GM19467 (cell line): ENCODE measurements around the gene IRF1.

ENCODE experiments used
- ATAC-seq: cut with Tn5 transposase; IDR thresholded peaks from one replicate; pipeline ENCODE4 v1.9.1; 2021; ENCODE audit warnings: mild to moderate bottlenecking, moderate library complexity; ENCODE audit not compliant: unreplicated experiment

IRF1 gene

DNA sequence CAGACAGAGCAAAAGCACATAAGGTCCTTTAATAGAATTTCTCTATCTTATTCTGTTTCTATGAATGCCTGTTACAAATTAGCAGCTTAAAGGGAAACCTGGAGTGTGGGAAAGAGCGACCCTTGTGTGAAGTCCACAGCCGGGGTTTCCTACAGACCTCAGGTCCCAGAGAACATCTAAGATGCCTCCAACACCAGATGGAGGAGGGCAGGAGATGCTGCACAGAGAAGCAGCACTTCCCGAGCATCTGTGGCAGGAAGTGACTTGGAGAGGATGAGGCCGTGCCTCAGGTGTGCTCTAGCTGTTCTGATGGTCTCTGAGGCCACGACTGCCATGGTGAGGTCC lies 26.8 kb downstream of the IRF1 start:
- ATAC-seq = no peak

GRCh38 chr5:132462856-132463745 lies 27.5 kb downstream of the IRF1 start:
- no peak for ATAC-seq

DNA sequence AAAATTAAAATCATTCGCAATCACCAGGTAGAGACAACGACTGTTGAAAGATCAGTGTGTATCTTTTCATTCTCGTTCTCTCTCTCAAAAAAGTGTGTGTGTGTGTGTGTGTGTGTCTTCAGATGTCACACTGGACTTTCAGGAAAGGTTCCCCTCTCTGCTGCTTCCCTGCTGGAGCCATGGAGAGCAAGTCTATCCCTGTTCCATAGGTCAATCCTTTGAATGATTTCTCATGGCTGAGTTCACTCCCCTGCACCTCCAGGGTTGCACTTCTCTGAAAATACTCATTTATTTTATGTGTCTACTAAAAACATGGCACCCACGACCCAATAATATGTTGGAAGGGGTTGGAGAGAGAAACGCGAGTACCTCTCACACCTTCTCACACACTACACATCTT lies 28.2 kb downstream of the IRF1 start:
- ATAC-seq = no peak

GRCh38 chr5:132461569-132462070 lies 29.0 kb downstream of the IRF1 start:
- no peak for ATAC-seq

DNA sequence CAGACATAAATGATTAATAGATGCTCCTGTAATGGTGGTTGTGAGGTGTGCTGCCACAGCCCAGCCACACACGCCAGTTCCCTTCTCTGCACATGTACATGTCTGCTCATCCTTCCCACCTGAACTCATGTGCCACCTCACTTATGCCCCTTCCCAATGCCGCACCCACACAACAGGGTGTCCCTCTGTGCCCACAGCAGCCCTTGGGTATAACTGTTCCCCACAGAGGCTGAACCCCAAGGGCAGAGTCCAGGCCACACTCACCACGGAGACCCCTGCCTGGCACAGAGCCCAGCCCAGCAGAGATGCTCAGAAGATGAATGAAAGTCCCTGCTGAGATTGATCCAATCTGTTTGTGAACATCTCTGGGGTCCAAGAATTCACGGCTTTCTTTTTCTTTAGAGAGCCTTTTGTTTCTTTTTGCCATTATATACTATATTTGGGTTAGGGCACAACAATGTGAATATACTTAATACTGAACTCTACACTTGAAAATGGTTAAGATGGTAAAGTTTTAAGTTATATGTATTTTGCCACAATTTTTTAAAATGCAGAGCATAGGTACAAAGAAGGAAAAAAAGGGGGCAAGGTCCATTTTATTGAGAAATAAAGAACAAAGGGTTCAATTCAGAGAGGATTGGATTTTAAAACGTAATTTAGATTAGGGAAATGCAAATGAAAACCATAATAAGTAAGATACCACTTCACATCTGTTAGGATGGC lies 29.6 kb downstream of the IRF1 start:
- ATAC-seq = no peak

DNA sequence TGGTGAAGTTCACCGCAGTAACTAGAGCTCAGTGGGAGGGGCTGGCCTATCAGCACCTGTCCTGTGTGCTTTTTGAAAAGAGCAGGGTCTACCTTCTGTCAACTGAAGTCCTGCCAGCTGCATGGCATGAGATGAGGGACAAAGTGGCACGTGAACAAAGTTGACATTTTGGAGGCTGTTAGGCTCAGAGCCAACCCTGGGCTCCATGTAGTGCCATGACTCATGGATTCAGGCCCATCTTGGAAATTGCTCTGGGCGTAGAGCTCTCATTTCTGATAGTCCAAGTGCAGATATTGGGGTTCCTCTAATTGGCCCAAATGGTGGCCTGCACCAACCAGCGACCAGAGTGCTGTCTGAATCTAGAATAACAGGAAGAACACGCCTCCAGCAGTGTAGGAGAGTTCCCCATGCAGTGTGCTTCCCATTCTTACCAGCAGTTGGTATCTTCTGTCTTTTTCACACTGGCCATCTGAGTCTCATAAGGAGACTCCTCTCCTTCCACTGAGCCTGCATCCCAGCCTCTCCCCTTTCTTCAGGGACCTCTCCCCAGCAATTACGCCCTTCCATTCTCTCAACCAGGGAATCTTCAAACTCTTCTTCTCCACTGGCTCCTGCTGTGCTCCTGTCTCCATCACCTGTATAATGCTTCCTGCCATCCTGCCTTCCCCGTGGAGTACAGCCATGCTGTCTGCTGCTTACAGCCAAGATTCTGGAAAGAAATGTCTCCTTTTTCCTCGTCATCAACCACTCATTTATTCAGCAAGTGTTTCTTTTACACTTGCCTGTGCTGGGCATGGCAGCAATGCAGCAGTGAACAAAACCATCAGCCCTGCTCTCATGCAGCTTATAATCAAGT lies 30.4 kb downstream of the IRF1 start:
- ATAC-seq = no peak

DNA sequence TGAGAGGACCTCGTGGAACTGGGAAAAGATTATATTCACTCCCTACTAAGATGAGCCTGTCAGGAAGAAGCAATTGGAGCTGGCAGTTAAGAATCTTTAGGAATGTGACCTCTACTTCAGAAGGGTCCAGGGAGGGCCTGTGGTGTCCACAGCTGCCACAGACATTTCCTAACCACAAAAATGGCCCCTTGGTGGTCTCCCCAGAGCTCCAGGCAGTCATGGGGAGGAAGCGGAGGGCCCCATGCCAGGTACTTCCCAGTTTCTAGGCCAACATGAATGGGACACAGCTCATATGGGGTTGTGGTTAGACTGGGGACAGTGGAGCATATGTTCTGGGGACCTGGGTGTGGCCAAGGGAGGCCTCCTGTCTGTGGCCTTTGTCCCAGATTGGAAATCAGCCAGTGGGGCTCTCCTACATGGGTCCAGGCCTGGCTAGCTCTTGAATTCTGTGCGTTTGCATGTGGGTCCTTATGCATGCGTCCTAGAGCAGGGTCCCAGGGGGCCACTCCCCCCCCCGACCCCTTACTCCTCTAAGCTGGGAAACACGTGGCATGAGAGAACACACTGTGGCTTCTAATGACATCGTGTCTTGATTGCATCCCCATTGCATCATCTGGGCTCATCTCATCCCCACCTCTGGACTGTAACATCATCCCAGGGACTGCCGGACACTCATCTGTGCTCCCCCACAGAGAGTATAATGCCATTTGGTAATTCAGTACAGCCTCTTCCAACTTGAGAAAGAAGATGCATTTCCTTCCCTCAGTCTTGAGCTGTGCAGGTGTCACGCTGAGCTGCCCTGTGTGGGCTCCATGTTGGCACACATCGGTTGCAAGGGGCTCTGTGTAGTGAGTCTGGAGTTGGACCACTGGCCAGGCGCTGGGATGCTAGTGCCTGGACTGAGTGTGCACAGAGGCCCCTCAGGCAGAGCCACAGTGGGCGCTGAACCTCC lies 31.3 kb downstream of the IRF1 start:
- ATAC-seq = no peak

GRCh38 chr5:132458651-132459030 lies 31.9 kb downstream of the IRF1 start:
- ATAC-seq = peak; percentile 31

DNA sequence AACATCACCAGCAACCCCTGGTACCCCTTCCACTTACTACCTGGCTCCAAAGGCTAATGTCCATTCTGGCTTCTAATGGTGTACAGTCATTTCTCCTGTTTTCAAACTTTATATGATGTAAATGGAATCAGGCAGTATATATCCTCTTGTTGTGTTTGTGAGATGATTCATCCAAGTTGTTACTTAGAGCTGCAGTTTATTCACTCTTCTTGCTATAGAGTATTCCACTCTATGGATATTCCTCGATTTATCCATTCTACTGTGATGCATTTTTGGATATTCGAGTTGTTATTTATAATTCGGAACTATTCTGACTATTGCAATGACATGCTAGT lies 32.4 kb downstream of the IRF1 start:
- ATAC-seq = no peak

DNA sequence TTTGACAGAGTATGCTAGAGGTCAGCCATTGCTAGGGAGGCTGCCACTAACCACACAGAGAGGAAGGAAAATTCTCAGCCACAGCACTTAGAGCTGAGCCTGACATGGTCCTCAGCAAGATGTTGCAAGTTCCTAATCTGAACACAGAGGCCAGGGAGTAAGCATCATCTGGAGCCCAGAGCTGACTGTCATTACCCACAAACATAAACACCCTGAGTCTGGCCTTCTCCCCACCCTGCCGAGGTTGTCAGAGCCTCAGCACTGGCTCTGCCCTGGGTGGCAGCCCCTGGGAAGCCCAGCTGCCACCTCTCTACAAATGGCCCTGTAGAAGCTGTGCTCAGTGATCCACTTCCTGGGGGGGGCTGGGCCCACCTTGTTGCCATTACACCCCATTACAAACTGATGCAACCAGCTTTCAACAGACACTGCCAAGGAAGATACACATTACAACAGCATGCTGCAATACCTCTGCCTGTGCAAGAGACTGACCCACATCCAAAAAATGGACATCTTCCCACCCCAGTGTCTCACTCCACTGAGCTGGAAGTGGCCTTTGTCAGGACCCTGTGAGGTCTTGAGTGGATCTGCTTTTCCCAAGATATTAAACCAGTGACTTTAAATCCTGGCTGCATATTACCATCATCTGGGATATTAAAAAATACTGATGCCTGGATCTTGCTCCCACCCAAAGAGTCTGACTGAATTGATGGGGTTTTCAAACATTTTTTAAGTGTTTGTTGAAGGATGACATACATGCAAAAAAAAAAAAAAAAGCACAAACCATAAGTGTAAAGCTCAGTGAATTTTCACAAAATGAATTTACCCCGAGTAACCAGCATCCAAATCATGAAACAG lies 33.0 kb downstream of the IRF1 start:
- ATAC-seq = peak; percentile 2

DNA sequence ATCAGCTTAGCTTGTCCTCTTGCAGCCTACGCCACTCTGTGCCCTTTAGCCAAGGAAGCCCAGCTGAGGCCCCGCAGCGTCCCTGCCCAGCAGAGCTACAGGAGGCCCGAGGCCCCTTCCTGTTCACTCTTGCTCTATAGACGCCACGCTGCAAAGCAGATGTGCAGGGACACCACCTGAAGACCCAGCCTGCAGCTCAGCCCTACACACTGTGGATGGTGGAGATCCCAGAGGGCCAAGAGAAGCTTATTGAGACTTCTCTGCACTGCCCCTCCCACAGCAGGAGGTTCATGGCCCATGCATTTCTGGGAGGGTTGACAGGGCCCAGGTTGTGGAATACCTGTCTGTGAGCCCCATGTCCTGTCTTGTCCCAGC lies 33.6 kb downstream of the IRF1 start:
- ATAC-seq = peak; percentile 16

GRCh38 chr5:132456296-132456986 lies 34.1 kb downstream of the IRF1 start:
- ATAC-seq = peak; percentile 51

DNA sequence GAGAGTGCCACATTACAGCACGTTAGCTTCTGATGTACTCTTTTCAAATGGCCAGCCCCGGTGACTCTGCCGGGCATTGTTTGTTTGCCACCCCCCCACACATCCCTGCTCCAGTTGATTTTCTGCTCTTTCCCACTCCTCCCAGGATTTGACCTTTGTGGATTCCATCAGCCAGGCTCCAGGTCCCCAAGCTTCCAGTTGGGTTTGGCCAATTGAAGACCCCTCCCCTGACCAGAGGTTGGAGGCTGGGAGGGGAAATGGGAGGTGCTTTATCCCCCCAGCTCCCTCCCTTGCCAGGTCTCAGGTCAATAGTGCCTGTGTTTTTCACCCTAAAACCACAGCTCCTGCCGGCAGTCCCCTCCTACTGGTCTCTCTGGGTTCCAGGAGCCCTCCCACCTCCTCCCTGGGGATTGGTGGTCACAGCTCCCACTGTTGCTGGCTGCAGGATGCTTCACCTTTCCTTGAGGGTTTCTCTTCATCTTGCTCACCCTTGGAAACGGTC lies 34.9 kb downstream of the IRF1 start:
- ATAC-seq = no peak

DNA sequence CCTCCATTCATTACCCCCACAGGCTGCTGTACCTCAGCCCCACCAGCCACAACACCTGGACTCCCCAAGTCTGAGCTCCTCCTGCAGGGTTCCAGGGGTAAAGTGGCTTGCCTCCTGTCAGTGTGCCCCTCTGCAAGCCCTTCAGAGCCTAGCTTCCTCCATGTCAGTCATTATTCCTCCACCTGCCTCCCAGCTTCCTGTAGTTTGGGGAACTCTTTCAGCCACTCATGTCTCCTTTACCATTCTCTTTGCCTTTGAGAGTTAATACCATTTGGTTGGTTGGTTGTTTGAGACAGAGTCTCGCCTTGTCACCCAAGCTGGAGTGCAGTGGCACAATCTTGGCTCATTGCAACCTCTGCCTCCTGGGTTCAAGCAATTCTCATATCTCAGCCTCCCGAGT lies 36.2 kb downstream of the IRF1 start:
- ATAC-seq = no peak

DNA sequence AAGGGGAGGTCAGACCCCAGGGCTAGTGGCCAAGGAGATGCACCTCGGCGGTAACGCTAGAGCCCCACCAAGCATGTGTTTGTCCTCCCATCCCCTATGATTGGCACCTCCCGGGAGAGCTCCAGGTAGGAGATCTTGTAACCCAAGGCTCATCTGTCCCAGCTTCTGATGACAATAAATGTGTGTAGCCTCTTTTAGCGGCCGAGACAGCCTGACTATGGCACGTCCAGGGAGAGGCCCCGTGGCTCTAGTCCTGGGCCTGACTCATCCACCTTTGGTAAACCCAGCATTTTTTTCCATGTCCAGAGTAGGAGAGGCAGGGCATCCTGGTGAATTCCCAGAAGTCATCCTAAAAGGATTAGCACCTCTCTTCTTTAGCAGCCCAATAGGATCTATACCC lies 39.2 kb downstream of the IRF1 start:
- ATAC-seq = no peak

DNA sequence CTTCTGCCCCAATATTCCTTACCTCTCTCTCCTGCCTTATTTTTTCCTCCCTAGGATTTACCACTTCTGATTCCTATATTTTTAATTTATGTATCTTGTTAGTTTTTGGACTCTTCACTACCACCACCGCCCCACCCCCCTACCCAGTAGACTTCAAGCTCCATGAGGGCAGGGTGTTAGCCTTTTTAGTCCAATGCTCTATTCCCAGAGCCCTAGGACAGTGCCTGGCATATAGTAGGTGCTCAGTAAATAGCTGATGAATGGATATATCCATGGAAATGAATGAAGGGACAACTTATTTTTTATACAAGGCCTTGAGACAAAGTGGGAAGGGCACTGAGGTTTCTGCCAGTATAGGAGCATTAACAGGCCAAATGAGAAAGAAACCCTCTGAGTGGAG lies 41.5 kb downstream of the IRF1 start:
- no peak for ATAC-seq

- ATAC-seq = no peak
Measured at GRCh38 chr5:132447196-132447595, 43.4 kb downstream of the IRF1 start.

DNA sequence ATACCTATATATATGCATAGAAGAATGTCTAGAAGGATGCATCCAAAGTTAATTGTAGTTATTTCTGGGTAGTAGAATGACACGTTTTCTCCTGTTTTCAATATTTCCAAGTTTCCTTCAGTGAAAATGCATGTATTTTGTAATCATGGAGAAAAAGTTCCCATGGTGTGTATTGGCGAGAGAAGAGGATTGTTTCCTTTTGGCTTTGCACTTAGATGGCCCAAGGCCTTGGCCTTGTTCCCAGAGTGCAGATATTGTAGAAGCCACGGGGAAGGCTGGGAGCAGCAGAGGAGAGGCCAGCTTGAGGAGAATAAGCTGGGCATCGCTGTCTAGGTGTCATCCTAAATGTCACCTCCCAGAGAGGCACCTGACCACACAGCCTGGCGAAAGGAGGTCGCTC lies 44.0 kb downstream of the IRF1 start:
- no peak for ATAC-seq

DNA sequence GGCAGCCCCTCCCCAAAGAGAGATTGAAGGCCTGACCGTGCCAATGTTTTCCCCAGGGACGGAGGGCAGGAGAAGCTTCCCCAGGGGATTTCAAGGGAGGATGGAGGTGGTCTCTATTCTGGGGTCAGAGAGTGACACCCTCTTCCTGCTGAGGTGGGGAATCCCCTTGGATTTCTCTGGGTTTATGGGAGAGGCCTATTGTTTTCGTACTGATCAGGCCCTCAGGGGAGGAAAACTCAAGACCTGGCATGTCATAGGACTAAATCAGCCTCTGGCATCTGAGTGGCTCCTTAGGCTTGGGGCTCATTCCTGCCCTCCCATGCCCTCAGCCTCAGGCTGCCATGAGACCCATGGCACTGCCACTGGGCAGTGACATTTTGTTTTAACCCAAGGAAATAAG lies 44.6 kb downstream of the IRF1 start:
- ATAC-seq = no peak
